ENCODE data around the gene MAMDC2.
"Not testable (repeated sequence)": the region's sequence is repeated elsewhere in the genome, so short reads cannot be mapped to it uniquely, and the experiment has no call there.

The MAMDC2 gene

DNA sequence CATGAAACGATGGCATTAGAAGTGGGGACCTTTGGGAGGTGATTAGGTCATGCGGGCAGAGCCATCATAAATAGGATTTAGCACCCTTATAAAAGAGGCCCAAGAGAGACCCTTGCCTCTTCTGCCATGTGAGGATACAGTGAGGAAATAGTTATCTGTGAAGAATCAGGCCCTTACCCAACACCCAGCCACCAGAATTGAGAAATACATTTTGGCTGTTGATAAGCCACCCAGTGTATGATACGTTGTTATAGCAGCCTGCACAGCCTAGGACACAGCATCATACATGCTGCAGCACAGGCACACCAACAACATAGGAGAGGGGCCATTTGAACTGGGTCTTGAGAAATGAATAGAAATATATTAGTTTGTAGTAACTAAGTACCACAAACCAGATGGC, 8.0 kb upstream of the MAMDC2 start:
- DNase-seq (ENCODE audit: low read depth in 2 of 3, low spot score in 1 of 3) = no peak

DNA sequence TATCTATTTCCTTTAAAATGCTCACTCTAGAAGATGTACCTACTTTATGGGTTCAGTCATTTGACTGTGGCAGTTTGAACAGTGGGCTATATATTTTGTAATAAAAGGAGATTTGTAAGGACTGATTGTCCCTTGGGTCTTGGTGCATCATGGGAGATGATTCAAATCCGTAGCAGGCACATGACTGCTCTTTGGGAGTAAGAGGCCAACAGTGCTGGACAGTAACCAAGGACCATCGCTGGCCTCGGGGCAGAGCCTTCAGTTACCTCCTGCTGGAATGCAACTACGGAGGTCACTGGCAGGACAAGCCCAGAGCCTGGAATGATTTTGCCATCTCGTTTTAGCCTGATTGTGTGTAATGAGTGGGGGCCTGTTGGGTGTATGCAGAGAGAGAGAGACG, 7.0 kb upstream of the MAMDC2 start:
- DNase-seq (ENCODE audit: low read depth in 2 of 3, low spot score in 1 of 3) = no peak

DNA sequence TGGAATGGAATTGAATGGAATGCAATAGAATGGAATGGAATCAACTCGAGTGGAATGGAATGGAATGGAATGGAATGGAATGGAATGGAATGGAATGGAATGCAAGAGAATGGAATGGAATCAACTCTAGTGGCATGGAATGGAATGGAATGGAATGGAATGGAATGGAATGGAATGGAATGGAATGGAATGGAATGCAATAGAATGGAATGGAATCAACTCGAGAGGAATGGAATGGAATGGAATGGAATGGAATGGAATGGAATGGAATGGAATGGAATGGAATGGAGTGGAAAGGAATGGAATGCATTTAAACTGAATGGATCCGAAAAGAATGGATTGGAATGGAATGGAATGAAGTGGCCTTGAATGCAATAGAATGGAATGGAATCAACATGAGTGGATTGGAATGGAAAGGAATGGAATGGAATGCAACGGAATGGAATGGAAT, 5.5 kb upstream of the MAMDC2 start:
- DNase-seq (ENCODE audit: low read depth in 2 of 3, low spot score in 1 of 3) = not testable (repeated sequence)

DNA sequence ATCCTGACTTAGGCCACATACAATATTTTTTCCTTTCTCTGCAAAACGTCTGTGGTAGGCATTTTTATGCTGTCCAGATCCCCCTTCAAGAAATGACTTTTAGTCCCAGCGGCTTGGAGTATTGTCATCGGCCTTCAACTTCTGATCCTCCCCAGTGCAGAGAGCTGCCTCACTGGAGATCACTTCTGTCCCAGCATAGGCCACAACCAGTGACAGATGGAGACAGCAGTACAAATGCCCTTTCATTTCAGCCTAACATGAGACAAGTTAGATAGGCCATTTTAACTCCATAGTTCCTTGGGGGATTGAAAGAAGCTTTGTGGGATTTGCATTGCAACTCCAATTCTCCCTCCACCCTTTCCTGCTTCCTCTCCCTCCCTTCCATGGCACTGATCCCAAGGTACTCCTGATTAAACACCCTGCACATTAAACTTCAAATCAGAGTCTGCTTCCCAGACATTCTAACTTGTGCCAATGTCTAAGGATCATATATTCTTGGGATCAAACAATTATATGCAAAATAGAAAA, 3.2 kb upstream of the MAMDC2 start:
- no peak for DNase-seq (ENCODE audit: low read depth in 2 of 3, low spot score in 1 of 3)

DNA sequence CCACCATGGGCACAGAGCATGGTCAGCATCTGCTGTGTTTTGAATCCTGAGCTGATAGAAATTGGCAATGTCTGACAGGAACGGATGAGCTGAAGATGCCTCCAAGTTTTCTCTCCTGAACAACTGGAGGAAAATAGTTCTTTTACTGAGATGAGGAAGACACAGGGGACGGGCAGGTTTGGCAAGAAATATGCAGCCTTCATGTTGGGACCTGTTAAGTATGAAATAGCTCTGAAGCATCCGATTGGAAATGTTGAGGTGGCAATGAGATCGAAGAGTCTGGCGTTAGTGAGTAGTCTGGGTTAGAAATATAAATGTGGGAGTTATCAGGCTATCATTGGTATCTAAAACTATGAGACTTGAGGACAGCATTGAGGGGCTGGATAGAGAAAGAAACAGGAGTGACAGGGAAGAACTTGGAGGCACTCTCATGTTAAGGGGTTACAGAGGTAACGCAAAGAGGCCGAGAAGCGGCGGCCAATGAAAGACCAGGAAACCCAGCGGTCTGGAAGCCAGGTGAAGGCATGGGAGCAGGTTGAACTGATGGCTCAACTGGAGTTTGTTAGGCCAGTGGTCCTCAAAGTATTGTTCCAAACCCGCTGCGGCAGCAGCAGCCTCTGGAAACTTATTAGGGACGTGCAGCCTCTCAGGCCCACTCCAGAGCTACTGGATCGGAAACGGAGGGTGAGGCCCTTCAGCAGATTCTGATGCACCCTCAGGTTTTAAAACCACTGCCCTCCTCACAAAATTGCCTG, 1.0 kb upstream of the MAMDC2 start:
- no peak for DNase-seq (ENCODE audit: low read depth in 2 of 3, low spot score in 1 of 3)

DNA sequence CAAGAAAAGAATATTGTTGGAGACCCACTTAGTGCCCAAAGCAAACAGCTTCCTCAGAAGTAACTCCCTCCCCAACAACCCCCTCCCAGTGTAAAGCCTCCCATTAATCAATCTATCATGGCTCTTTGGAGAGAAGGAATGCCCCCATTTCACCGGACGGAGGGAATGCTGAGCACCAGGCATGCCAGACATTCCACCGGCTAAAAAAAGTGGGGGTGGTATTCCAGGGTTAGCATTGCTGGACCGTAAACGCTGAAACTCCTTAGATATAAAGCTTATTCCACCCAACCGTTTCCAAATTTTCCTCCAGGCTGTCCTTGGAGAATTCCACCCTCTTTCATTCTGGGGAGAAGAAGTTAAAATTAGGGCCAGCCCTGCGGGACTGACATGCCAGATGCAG, 363 bp upstream of the MAMDC2 start:
- DNase-seq (ENCODE audit: low read depth in 2 of 3, low spot score in 1 of 3) = no peak

DNA sequence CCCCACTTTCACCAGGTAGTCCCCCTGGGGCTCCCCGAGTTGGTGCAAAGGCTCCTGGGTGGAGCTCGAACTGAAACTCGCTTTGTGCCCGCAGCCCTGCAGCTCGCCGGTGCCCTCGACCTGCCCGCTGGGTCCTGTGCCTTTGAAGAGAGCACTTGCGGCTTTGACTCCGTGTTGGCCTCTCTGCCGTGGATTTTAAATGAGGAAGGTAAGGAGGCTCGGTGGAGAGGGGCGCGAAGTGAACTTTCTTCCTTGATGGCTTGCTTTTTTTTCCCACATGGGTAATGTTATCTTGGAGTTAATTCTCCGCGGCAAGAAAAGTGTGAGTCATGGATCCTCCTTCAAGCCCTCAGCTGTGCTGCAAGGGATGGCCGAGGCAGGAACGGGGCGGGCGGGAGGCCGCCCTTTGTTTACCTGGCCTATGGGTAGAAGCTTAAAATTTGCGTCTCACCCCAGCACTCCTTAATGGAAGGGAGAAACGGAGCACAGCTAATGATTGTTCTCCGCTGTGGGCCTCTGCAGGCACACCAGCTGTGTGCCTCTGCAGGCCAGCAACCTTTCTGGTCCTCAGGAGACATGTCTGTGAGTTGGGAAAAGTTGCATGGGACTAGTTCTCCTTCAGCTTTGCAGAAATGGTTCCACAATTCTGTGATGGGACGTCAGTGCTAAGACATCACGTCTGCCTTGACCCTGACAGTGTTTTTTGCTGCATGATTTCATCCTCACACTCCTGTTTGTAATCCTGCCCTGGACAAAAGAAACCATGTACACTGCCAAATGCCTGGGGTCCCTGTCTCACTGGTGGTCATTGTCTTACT, 1.1 kb downstream of the MAMDC2 start:
- DNase-seq (ENCODE audit: low read depth in 2 of 3, low spot score in 1 of 3) = no peak

DNA sequence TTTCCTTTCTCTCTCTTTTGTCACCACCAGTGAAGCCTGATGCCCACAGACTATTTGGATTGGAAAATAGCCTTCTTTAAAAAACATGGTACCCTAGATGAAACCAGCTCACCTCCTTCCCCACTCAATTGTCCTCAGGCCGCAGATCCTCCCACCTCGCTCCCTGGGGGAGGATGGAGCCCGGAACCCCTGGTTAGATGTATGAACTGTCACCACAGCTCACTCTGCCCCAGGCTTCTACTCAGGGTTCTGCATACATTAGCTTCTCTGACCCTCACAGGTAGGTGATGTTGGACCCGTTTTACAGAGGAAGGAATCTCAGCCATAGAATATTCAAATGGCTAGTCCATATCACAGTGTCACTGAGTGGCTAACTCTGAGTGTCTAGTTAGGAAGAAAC, 1.8 kb downstream of the MAMDC2 start:
- no peak for DNase-seq (ENCODE audit: low read depth in 2 of 3, low spot score in 1 of 3)

DNA sequence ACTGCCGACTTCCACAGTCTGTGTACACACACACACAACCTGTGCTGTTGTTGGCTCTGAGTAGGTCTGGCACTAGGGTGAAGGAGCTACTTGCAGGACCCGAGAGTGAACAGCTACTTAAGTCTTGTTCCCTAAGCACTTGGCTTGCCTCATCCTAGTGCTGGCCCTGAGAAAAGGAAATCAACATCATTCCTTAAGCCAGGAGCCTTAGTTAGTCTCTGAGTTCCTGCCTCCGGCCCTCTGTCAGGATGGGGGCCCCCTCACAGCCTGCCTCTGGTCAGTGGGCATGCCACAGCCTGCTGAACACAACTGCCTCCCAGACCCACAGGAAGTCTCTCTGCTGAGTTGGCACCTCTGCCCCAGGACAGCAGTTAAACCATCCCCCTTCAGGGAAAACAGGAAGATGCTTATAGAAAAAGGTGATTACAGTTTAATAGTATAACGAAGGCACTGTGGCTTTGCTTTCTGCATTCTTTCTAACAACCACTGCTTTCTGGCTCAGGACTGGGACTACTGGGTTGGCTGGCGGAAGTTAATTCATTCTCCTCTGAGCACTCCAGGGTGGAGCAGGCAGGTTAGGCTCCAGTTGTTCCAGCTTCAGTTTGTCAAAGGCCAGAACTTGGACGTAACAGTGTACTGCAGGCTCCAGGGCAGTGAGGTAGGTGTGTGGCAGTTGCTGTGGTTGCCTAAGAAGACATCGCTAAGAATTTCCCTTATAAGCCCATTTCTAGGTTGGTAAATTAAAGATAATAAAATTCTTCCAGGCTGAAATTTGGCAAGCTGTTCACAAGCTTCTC, 2.8 kb downstream of the MAMDC2 start:
- DNase-seq (ENCODE audit: low read depth in 2 of 3, low spot score in 1 of 3) = no peak

DNA sequence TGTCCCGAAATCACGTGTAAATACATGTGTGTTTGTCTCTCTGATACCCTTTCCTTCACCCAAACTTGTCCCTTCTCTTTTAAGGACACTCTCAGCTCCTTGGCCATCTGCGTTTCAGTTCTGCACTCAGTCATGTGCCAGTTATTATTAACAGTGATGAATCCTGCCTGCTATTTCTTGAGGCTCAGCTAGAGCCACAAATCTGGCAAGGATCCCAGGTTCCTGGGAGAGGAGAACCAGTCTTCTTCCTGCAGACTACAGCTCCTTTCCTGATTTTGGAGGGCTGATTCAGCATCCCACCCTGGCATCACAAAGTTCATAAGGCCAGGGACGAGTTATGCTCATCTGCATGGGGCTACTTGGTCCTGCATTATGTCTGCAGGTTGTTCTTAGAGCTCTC, 5.6 kb downstream of the MAMDC2 start:
- DNase-seq (ENCODE audit: low read depth in 2 of 3, low spot score in 1 of 3) = no peak

DNA sequence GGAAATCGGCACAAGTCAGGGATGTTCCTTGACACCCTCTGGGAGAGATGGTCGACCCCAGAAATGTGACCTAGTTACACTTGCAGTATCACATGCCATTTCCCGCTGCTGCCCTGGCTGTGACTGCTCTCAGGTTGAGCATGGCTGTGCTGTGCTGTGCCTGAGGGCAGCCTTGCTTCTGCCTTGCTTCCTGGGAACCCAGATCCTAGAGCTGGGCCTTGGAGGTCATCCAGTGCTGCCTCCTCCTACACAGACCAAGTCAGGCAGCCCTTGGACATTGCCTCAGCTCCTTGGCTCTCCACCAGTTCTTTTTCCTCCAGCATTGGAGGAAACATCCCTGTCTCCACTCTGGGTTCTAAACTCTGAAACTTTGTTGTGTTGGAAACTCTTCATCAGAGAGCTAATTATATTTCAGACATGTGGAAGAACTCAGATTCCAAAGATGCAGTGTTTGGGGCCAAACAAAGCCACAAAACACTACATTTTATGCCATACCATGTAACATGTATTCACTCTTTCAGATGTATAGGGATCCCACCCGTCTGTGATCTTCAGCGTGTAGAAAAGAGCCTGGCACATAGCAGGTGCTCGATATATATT, 6.1 kb downstream of the MAMDC2 start:
- DNase-seq (ENCODE audit: low read depth in 2 of 3, low spot score in 1 of 3) = no peak

DNA sequence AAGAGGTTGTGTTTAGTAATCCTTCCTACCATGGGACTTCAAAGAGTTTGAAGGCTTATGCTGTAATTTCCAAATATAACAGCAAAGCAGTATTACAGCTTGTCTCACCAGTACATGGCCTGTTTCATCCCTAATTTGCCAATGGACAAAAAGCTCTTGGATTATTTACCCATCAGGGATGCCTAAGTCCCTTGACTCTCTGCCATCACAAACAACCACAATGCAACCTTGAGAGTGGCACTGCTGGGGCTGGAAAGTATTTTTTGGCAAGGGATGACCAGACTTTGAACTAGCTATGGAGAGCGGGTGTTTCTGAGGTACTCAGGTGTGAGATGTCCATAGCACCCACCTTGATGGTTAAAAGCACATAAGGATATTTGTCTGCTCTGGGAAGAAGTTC, 9.1 kb downstream of the MAMDC2 start:
- no peak for DNase-seq (ENCODE audit: low read depth in 2 of 3, low spot score in 1 of 3)

DNA sequence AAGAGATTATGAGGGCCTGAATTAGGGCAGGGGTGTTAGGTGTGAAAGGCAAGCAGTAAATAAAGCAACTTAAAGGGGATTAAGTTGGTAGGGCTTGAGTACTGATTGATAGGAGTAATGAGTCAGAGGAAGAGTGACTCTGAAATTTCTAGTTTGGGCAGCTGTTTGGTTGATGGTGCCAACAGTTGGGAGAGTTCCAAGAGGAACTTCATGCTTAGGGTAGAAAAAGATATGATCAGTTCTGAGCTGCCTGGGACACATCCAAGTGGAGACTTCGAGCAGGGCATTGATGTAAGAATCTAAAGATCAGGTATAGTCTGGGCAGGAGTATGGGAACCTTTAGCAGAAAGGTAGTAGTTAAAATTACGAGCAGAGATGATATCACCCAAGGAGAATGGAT, 10.2 kb downstream of the MAMDC2 start:
- no peak for DNase-seq (ENCODE audit: low read depth in 2 of 3, low spot score in 1 of 3)

DNA sequence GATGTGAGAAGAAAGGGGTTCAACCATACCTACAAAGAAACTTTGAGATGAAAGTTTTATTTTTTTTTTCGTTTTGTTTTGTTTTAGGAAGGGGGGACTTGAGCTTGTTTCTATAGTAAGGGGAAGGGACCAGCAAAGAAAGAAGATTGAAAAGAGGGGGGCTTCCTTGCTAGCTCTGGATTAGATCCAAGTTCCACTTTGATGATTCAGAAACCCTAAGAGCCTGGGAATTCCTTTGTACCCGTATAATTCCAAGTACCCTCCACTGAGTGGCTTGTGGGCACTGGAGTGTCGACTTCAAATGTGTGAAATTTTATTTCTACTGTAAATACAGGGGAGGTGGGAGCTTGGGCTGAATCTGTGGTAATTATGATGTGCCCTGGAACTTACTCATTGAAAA, 10.9 kb downstream of the MAMDC2 start:
- DNase-seq (ENCODE audit: low read depth in 2 of 3, low spot score in 1 of 3) = no peak

DNA sequence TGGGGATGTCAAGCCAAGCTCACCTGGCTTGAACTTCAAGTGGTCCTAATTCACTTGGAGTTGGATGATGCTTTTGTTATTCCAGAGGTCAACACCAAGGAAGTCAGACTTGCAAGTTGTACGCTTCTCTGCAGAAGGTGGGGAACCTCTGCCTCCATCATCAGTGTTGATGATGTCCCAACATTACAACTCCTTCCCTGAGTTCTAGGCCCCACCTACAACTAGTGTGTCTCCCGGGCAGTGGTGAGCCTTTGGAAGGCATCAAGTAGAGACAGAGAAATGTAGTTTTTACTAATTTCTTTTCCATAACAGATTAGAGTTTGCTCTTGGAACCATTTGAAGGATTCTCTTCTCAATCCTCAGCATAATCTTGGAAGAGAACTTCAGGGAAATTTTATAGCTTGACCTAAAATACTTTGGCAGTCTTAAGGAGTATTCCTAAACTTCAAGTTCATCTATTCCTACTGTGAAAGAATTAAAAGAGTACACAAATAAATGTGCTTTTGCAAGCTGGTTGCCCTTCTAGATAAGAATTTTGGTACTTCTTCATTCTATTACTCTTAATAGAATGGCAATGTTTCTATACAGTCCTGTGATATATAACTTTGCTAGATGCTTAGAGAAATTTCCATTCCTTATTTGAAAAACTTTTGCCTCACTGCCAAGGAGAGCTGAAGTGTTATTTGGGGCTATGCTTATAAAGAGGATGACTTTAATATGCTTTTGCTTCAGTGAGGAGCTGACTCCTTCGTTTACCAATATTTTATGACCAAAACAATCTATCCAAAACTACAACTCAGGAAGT, 12.0 kb downstream of the MAMDC2 start:
- no peak for DNase-seq (ENCODE audit: low read depth in 2 of 3, low spot score in 1 of 3)

DNA sequence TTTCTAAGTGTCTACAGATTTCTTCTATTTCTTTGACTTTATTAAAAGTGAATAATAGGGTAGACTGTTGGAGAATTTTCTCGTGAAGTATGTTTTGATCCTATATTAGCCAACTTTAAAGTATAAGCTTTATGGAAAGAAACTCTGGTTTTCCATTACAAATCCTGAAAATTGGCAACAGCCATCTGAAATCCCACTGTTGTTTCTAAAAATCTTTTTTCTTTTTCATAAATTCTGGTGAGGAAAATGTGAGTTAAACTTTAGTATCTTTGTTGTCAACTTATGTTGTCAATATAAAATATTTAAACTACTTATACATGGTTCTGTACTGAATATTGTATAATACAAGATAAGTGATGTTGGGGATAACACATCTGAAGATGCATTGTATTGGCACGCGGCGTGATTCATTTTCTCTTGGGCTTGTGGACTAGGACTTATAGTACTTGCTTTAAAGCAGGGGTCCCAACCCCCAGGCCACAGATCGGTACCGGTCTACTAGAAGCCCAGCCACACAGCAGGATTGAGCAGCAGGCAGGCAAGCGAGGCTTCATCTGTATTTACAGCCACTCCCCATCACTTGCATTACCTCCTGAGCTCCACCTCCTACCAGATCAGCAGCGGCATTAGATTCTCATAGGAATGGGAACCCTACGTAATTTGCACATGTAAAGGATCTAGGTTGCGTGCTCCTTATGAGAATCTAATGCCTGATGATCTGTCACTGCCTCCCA, 12.7 kb downstream of the MAMDC2 start:
- no peak for DNase-seq (ENCODE audit: low read depth in 2 of 3, low spot score in 1 of 3)

DNA sequence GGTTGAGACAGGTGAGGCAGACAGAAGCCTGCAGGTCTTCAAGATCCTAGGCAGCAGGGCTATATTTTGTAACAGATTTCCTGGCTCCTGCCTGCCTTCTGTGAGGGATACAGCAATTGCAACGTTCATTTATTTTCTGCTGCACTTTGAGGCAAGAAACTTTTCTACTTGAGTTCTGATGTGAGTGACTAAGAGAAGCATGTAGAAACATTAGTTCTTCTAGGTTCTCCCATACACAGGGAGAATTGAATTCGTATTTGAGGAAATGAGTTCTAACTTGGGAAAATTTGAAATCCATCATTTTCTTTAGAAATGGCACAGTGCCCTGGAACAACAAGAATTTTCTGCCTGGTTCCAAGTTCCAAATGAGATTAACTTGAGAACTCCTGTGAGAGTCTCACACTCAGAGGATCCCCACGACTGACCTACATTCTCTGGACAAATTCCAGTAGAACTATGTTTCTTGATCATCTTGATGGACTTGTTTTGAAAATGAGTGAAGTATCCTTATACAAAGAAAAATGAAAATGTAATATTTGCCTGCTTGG, 15.0 kb downstream of the MAMDC2 start:
- no peak for DNase-seq (ENCODE audit: low read depth in 2 of 3, low spot score in 1 of 3)

DNA sequence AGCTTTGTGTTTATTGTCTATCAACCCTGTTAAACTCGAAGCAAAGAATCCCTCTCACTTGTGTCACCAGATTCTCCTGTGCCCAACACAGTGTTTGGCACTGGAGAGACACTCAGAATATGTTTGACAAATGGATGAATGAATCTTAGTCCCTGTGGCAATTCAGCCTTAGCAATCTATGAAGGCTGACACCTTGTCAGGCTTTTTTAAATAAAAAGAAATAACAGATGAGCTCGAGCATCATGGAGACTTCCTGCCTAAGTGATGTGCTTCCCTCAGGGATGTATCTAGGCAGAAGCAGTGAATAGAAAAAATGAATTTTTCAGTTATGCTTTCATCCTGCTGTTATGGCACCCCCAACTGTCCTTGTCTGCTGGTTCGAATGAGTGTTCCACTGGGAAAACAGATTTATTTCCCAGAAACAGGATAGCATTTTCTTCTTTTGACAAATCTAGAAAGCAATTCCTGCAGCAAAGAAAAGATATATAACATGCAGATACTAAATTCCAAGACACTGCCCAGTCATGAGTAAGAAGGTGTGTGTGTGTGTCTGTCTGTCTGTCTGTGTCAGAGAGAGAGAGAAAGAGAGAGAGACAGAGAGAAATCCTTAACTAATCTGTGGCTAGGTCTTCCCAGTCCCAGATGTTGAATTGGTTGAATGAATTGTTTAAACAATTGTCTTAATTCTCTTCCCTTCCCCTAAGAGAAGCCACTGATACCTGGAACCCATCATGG, 16.7 kb downstream of the MAMDC2 start:
- DNase-seq (ENCODE audit: low read depth in 2 of 3, low spot score in 1 of 3) = no peak

Data from stimulated activated CD4-positive, alpha-beta T cell treated with anti-CD3 and anti-CD28 coated beads, Interleukin-12 subunit alpha, Interleukin-12 subunit beta, amount 100 ng/mL, for 48 hours (primary cell).